ENCODE results near the gene BMP2K.

Gene BMP2K

GRCh38 chr4:78764498-78764961 lies 11.6 kb upstream of the BMP2K start:
- DNase-seq = no peak

- no peak for DNase-seq
These were observed 10.6 kb upstream of the BMP2K start for GRCh38 chr4:78765432-78766006.

GRCh38 chr4:78766026-78766425 lies 10.1 kb upstream of the BMP2K start:
- DNase-seq = no peak

GRCh38 chr4:78766650-78767049 lies 9.5 kb upstream of the BMP2K start:
- no peak for DNase-seq

- DNase-seq = peak in 1 of 5 experiments; percentile 38
These were observed 8.8 kb upstream of the BMP2K start for GRCh38 chr4:78767350-78767749.

GRCh38 chr4:78768452-78769180 lies 7.5 kb upstream of the BMP2K start:
- DNase-seq = peak in 1 of 5 experiments; percentile 88

GRCh38 chr4:78770091-78770642 lies 6.0 kb upstream of the BMP2K start:
- no peak for DNase-seq

- DNase-seq = no peak
These were observed 3.5 kb upstream of the BMP2K start for GRCh38 chr4:78772526-78773091.

GRCh38 chr4:78774417-78774816 lies 1.7 kb upstream of the BMP2K start:
- peak in 1 of 5 experiments; percentile 5 for DNase-seq

- DNase-seq = peak; percentile 67 to 92 (median 80)
These were observed 659 bp upstream of the BMP2K start for GRCh38 chr4:78775303-78776078.

- DNase-seq = peak; percentile 11 to 65 (median 22)
These were observed 802 bp downstream of the BMP2K start for GRCh38 chr4:78776729-78777575.

- DNase-seq = no peak
These were observed 1.4 kb downstream of the BMP2K start for GRCh38 chr4:78777576-78777940.

- no peak for DNase-seq
These were observed 2.4 kb downstream of the BMP2K start for GRCh38 chr4:78778530-78778929.

- no peak for DNase-seq
These were observed 3.1 kb downstream of the BMP2K start for GRCh38 chr4:78779280-78779679.

GRCh38 chr4:78780093-78780492 lies 3.9 kb downstream of the BMP2K start:
- DNase-seq = no peak

- no peak for DNase-seq
These were observed 5.0 kb downstream of the BMP2K start for GRCh38 chr4:78781139-78781538.

- DNase-seq = no peak
These were observed 5.8 kb downstream of the BMP2K start for GRCh38 chr4:78781924-78782323.

GRCh38 chr4:78784236-78784865 lies 8.2 kb downstream of the BMP2K start:
- no peak for DNase-seq

GRCh38 chr4:78787392-78788006 lies 11.3 kb downstream of the BMP2K start:
- no peak for DNase-seq

- DNase-seq = no peak
These were observed 12.1 kb downstream of the BMP2K start for GRCh38 chr4:78788007-78788889.
